Body of pancreas (tissue), 4 donors: ENCODE data around the gene PATJ.

ENCODE experiments used
- POLR2A ChIP-seq, 3 donors: fragments of 450-650 bp; IDR thresholded peaks; one replicate each; pipeline ENCODE4 v1.6.1; 2016; ENCODE audit warnings: antibody characterized with exemption in 3 of 3, mild to moderate bottlenecking in 2 of 3
- TF ChIP-seq, protein P1 (sequence below), 7 experiments: fragments of 450-650 bp in 4 of 7; fragments of 200-600 bp in 3 of 7; sonication (generic) in 3 of 7; IDR thresholded peaks; one replicate each; pipeline ENCODE4 v1.5.1; 2016 to 2019; ENCODE audit warnings: antibody characterized with exemption in 7 of 7

GRCh38 chr1:62187548-62187947, 445.3 kb downstream of the PATJ start:
- TF ChIP-seq, protein P1, sequence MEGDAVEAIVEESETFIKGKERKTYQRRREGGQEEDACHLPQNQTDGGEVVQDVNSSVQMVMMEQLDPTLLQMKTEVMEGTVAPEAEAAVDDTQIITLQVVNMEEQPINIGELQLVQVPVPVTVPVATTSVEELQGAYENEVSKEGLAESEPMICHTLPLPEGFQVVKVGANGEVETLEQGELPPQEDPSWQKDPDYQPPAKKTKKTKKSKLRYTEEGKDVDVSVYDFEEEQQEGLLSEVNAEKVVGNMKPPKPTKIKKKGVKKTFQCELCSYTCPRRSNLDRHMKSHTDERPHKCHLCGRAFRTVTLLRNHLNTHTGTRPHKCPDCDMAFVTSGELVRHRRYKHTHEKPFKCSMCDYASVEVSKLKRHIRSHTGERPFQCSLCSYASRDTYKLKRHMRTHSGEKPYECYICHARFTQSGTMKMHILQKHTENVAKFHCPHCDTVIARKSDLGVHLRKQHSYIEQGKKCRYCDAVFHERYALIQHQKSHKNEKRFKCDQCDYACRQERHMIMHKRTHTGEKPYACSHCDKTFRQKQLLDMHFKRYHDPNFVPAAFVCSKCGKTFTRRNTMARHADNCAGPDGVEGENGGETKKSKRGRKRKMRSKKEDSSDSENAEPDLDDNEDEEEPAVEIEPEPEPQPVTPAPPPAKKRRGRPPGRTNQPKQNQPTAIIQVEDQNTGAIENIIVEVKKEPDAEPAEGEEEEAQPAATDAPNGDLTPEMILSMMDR (IDR thresholded peaks at IDR 0.05), result no peak
- no peak for TF ChIP-seq POLR2A (IDR thresholded peaks at IDR 0.05)
